AG04450 (cell line): ENCODE measurements around the gene CD8B2. TPM values are rescaled to one million over a fixed set of nuclear protein-coding genes. Genes with fewer than 3 reads are reported as not detected.
"Not testable (repeated sequence)": the region's sequence is repeated elsewhere in the genome, so short reads cannot be mapped to it uniquely, and the experiment has no call there.

Experiments used
- CTCF ChIA-PET: fragments of 300-600, 350-600 bp; formaldehyde crosslinking; extraction: SDS; loops from one replicate; lab custom pipeline; 2022; ENCODE audit warnings: antibody characterized with exemption, inconsistent platforms; lab: Charles Lee
- POLR2A ChIA-PET: fragments of 350-600 bp; formaldehyde crosslinking; extraction: SDS; loops from one replicate; lab custom pipeline; 2021; ENCODE audit warnings: antibody characterized with exemption, inconsistent platforms; lab: Yijun Ruan, JAX
- DNase-seq: peaks from one replicate; pipeline ENCODE4 v3.0.0-alpha.2; 2011; ENCODE audit warnings: low read depth, low spot score
- H3K27ac ChIP-seq: one replicate; pipeline ENCODE4 v1.5.1; 2012; ENCODE audit warnings: low read depth, low read length, control low read depth
- H3K27me3 ChIP-seq: one replicate; pipeline ENCODE4 v1.6.0; 2012; ENCODE audit warnings: low read length; ENCODE audit not compliant: control insufficient read depth, insufficient read depth
- H3K4me3 ChIP-seq: 2 replicates; pipeline ENCODE4 v1.5.1; 2011; ENCODE audit warnings: mild to moderate bottlenecking, low read depth, low read length, control low read depth
- H3K9me3 ChIP-seq: 2 replicates; pipeline ENCODE4 v1.5.1; 2012; ENCODE audit warnings: low read length; ENCODE audit not compliant: control insufficient read depth, insufficient read depth
- polyA plus RNA-seq: library from polyadenylated mRNA; depleted of rRNA; stranded (reverse); fragments of >200 nt; gene quantifications from 2 replicates; pipeline ENCODE4 v1.2.3, GENCODE V29; 2011
- TF ChIP-seq, protein P1 (sequence below): IDR thresholded peaks from 2 replicates; pipeline ENCODE4 v1.5.1; 2011; ENCODE audit warnings: low read depth, low read length, control low read depth, inconsistent platforms

The CD8B2 gene
- polyA plus RNA-seq, 1 experiment: not detected

DNA sequence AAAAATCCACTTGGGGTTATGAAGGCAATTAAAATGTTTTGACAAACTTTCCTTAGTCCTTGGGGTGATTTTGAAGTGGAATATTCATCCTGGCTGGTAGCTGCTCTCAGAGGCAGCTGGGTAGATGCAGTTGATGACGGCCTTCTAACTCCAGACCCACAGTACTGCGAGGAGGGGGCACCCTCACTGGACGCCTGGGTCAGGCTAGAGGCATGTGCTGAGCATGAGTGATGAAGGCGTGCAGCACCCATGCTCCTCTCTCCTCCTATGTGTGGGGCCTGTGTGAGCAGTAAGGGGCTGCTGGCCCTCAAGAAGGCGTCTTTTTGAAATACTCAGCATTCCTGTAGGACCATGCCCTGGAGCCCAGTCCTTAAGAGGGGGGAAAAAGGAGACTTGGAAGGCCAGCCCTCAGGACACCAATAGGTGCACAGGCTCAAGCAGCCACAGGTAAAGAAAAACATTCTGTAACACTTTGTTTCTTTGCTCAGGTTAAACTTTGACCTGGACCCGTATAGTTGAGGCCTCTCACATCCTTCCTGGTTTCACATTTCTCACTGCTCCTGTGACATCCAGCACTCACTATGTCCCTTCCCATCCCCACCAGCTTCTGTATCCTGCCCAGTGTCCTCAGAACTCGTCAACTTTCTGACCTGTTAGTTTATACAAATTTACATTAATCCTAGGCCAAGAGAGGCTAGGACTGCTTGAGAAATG lies 64.4 kb downstream of the CD8B2 start:
- TF ChIP-seq, protein P1, sequence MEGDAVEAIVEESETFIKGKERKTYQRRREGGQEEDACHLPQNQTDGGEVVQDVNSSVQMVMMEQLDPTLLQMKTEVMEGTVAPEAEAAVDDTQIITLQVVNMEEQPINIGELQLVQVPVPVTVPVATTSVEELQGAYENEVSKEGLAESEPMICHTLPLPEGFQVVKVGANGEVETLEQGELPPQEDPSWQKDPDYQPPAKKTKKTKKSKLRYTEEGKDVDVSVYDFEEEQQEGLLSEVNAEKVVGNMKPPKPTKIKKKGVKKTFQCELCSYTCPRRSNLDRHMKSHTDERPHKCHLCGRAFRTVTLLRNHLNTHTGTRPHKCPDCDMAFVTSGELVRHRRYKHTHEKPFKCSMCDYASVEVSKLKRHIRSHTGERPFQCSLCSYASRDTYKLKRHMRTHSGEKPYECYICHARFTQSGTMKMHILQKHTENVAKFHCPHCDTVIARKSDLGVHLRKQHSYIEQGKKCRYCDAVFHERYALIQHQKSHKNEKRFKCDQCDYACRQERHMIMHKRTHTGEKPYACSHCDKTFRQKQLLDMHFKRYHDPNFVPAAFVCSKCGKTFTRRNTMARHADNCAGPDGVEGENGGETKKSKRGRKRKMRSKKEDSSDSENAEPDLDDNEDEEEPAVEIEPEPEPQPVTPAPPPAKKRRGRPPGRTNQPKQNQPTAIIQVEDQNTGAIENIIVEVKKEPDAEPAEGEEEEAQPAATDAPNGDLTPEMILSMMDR: no peak
- ChIA-PET POLR2A (no interaction called here), CTCF (interaction anchor here (1.4 kb wide), 1 partner anchor 31 kb away, joined by 3 read pairs; no protein-coding TSS in a partner anchor)
- Histone ChIP-seq H3K9me3 (no peaks in the 10 kb centered on the region), H3K4me3 (no peak overlapping the region), H3K27ac (no peak overlapping the region), H3K27me3 (no peaks in the 10 kb centered on the region)
- DNase-seq: no peak

DNA sequence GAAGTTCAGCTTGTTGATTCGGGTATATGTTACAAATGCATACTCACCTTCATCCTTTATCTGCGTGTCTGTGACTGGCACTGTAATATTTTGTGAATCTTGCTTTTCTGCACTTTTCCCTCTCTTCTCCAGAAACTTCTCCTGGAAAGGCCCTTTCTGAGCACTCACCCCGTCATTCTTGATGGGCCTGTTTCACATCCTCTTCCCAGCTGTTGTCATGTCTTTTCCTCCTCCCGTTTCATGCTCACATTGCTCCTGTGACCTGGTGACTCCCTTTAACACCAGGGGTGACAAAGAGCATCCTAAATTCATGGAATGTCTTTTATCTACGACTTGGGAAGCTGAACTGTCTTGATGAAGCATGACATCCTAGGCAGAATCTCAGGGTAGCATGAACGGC lies 65.8 kb downstream of the CD8B2 start:
- no peaks in the 10 kb centered on the region for H3K9me3 ChIP-seq
- CTCF ChIA-PET: interaction anchor here (0.7 kb wide), 1 partner anchor 254 kb away, joined by 4 read pairs; no protein-coding TSS in a partner anchor
- TF ChIP-seq, protein P1: no peak
- no peak for DNase-seq
- POLR2A ChIA-PET: no interaction called here
- no peaks in the 10 kb centered on the region for H3K27me3 ChIP-seq
- H3K27ac ChIP-seq: no peak overlapping the region
- H3K4me3 ChIP-seq: no peak overlapping the region

DNA sequence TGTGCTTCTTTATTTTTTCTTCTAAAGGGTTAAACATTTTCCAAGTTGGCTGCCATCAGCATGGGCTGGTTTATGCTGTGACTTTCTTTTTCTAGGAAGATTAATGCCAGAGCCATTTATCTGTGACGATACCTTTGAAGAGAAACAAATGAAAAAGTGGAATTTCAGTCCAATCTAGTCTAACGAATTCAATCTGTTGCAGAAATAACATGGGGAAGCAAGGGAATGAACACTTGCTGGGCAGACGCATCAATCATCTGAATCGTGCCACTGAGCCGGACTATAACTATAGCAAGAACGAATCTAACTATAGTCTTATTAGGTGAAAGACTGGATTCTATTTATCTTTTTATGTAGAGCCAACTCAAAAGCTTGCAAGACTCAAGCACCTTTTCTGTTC lies 66.2 kb downstream of the CD8B2 start:
- H3K9me3 ChIP-seq: no peaks in the 10 kb centered on the region
- no peak overlapping the region for H3K27ac ChIP-seq
- H3K27me3 ChIP-seq: no peaks in the 10 kb centered on the region
- no peak for DNase-seq
- no peak overlapping the region for H3K4me3 ChIP-seq
- POLR2A ChIA-PET: no interaction called here
- CTCF ChIA-PET: no interaction called here
- TF ChIP-seq, protein P1: no peak

DNA sequence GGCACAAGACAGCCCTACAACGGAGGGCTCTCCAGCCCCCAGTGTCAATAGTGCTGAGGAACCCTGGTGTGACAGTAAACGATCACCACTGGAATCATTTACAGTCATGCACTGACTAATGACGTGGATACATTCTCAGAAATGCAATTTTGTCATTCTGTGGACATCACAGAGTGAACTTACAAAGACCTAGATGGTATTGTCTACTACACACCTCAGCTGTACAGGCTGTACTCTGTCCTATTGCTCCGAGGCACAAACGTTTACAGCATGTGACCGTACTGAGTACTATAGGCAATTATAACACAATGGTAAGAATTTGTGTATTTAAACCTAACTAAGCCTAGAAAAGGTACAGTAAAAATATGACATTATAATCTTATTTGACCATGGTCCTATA lies 67.2 kb downstream of the CD8B2 start:
- Histone ChIP-seq H3K4me3 (no peak overlapping the region), H3K9me3 (no peaks in the 10 kb centered on the region), H3K27ac (no peak overlapping the region), H3K27me3 (no peaks in the 10 kb centered on the region)
- TF ChIP-seq, protein P1: no peak
- ChIA-PET POLR2A (no interaction called here), CTCF (interaction anchor here (1.0 kb wide), 1 partner anchor 28 kb away, joined by 3 read pairs; no protein-coding TSS in a partner anchor)
- DNase-seq: no peak

DNA sequence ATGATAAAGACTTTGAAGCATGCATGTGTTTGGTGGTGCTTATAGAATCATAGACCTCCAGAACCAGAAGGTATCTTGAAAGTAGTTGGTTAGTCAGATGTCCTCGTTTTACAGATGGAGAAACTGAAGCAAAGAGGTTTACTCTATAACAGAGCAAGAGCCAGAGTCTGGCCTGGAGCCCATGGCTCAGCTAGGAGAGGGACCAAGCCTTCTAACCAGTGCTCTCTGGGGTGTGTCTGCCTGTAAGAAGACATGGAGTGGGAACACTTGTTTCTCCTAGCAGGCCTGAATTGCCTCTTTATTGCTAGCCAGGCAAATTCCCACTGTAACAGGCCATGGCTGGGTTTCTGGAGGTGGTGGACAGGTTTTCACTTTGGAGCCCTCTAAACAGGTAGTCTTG lies 67.9 kb downstream of the CD8B2 start:
- CTCF ChIA-PET: interaction anchor here (1.0 kb wide), 1 partner anchor 28 kb away, joined by 3 read pairs; no protein-coding TSS in a partner anchor
- TF ChIP-seq, protein P1: no peak
- Histone ChIP-seq H3K4me3 (no peak overlapping the region), H3K9me3 (no peaks in the 10 kb centered on the region), H3K27ac (no peak overlapping the region), H3K27me3 (no peaks in the 10 kb centered on the region)
- POLR2A ChIA-PET: no interaction called here
- no peak for DNase-seq

DNA sequence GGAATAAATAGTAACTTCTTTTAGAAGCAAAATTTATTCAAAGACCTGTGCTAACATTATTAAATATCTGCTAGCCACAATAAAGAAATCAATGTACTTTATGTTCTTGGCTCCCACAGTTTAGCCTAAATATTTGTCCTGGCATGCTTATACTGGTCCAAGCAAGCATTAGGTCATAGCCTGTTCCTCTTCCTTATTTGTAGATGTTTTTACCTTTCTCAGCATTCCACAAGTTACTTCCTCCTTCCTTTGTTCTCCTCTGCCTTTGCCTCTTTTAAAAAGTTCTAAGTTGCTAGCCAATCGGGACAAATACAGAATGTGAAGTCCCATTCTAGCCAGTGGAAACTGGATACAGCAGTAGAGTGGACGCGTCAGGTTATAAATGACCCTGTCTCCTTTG lies 72.6 kb downstream of the CD8B2 start:
- H3K9me3 ChIP-seq, CTCF ChIA-PET, H3K27me3 ChIP-seq, H3K4me3 ChIP-seq, POLR2A ChIA-PET, H3K27ac ChIP-seq, DNase-seq: not testable (repeated sequence)
